GM12878 (cell line): Measurements from ENCODE around the gene RBM19.

Experiments used
- CHD2 ChIP-seq: IDR thresholded peaks from 2 replicates; pipeline ENCODE4 v1.6.1; 2011; ENCODE audit warnings: low read depth, low read length, improper control_type of control experiment, borderline replicate concordance
- CREB1 ChIP-seq: IDR thresholded peaks from 2 replicates; pipeline ENCODE4 v1.6.1; 2012; ENCODE audit warnings: low read depth, mild to moderate bottlenecking, inconsistent platforms
- CTCF ChIP-seq, 3 experiments: IDR thresholded peaks in 2 of 3; conservative IDR thresholded peaks in 1 of 3; 2 replicates each; pipeline ENCODE4 v1.5.1; 2011; ENCODE audit warnings: low read depth in 3 of 3, low read length in 3 of 3, mild to moderate bottlenecking in 3 of 3, control low read depth in 2 of 3, moderate library complexity in 2 of 3, inconsistent platforms in 1 of 3, mixed read lengths in 1 of 3; ENCODE audit not compliant: control insufficient read depth in 2 of 3, insufficient read depth in 1 of 3; ENCODE audit errors: extremely low read depth in 1 of 3
- CUX1 ChIP-seq: IDR thresholded peaks from 2 replicates; pipeline ENCODE4 v1.6.1; 2012; ENCODE audit warnings: improper control_type of control experiment, low read depth, low read length; ENCODE audit not compliant: insufficient replicate concordance
- EP300 ChIP-seq, 2 experiments: fragments of 150-350 bp in 1 of 2; IDR thresholded peaks; 2 replicates each; pipeline ENCODE4 v1.6.1; 2011 to 2012; ENCODE audit warnings: low read depth in 2 of 2, low read length in 2 of 2, borderline replicate concordance in 1 of 2, improper control_type of control experiment in 1 of 2, inconsistent platforms in 1 of 2; ENCODE audit not compliant: control insufficient read depth in 1 of 2
- EZH2 ChIP-seq: IDR thresholded peaks from 2 replicates; pipeline ENCODE4 v1.6.1; 2012; ENCODE audit warnings: low read depth, mild to moderate bottlenecking, control low read depth, inconsistent platforms, low read length, borderline replicate concordance; ENCODE audit not compliant: control insufficient read depth
- HCFC1 ChIP-seq: fragments of 150-350 bp; IDR thresholded peaks from 2 replicates; pipeline ENCODE4 v1.6.1; 2014; ENCODE audit warnings: low read length
- MAX ChIP-seq: IDR thresholded peaks from 2 replicates; pipeline ENCODE4 v1.6.1; 2012; ENCODE audit warnings: low read depth, low read length, improper control_type of control experiment
- POLR2A ChIP-seq: IDR thresholded peaks from 2 replicates; pipeline ENCODE4 v1.6.1; 2011; ENCODE audit warnings: low read depth, mild to moderate bottlenecking, low read length
- YY1 ChIP-seq: IDR thresholded peaks from 2 replicates; pipeline ENCODE4 v1.6.1; 2011; ENCODE audit warnings: low read depth, mild to moderate bottlenecking, low read length
- ZZZ3 ChIP-seq: IDR thresholded peaks from 2 replicates; pipeline ENCODE4 v1.6.1; 2011; ENCODE audit warnings: low read depth; ENCODE audit not compliant: control insufficient read depth, insufficient read length
- TF ChIP-seq, protein P1 (sequence below): IDR thresholded peaks from 2 replicates; pipeline ENCODE4 v1.6.1; 2011; ENCODE audit warnings: low read depth, low read length, improper control_type of control experiment, borderline replicate concordance

DNA sequence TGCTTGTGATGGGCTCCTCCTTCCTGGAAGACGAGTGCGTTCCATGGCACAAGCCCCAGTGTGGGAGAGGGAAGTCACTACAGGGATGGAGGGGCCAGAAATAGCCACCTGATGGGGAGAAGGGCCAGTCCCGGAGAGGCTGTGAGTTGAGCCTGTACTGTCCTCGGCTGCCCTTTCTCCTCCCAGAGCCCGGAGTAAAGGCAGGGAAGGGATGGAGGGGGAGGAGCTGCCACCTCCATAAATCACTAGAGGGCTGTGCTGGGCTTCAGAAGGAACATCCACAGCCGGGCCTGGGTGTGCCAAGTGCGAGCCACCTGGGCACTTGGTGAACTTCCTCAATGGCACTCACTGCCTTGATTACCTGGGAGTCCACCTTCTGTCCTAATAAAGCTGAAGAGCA lies 110.1 kb downstream of the RBM19 start:
- TF ChIP-seq EZH2, result no peak
- no peak for TF ChIP-seq CTCF (IDR thresholded peaks at IDR 0.05 in 2 of 3, conservative IDR thresholded peaks at IDR 0.05 in 1 of 3; ENCODE audit: control insufficient read depth in 2 of 3, extremely low read depth in 1 of 3, insufficient read depth in 1 of 3, low read depth in 3 of 3, low read length in 3 of 3)
- TF ChIP-seq YY1, result no peak
- no peak for TF ChIP-seq HCFC1
- no peak for TF ChIP-seq CHD2
- TF ChIP-seq CREB1, result no peak
- no peak for TF ChIP-seq ZZZ3
- TF ChIP-seq CUX1, result no peak
- no peak for TF ChIP-seq POLR2A
- TF ChIP-seq, protein P1, sequence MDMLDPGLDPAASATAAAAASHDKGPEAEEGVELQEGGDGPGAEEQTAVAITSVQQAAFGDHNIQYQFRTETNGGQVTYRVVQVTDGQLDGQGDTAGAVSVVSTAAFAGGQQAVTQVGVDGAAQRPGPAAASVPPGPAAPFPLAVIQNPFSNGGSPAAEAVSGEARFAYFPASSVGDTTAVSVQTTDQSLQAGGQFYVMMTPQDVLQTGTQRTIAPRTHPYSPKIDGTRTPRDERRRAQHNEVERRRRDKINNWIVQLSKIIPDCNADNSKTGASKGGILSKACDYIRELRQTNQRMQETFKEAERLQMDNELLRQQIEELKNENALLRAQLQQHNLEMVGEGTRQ, result no peak
- TF ChIP-seq MAX, result no peak
- no peak for TF ChIP-seq EP300 (IDR thresholded peaks at IDR 0.05; ENCODE audit: borderline replicate concordance in 1 of 2, control insufficient read depth in 1 of 2, low read depth in 2 of 2, low read length in 2 of 2)
